Activated CD8-positive, alpha-beta memory T cell treated with anti-CD3 and anti-CD28 coated beads for 48 hours (primary cell): ENCODE data around the gene FNDC3B.

ENCODE experiments used
- DNase-seq, 3 experiments: peaks; one replicate each; pipeline ENCODE4 v3.0.0-alpha.2; 2020; ENCODE audit warnings: low read depth in 2 of 3, low spot score in 2 of 3

FNDC3B gene

GRCh38 chr3:172052405-172052804 lies 13.0 kb downstream of the FNDC3B start:
- no peak for DNase-seq

GRCh38 chr3:172054115-172054764 lies 14.9 kb downstream of the FNDC3B start:
- no peak for DNase-seq

- no peak for DNase-seq
Observed at GRCh38 chr3:172056416-172056815, 17.0 kb downstream of the FNDC3B start.

- no peak for DNase-seq
Observed at GRCh38 chr3:172057059-172057458, 17.7 kb downstream of the FNDC3B start.

- DNase-seq: no peak
Observed at GRCh38 chr3:172057624-172058327, 18.4 kb downstream of the FNDC3B start.

GRCh38 chr3:172059532-172059931 lies 20.2 kb downstream of the FNDC3B start:
- no peak for DNase-seq

- DNase-seq: no peak
Observed at GRCh38 chr3:172060234-172060633, 20.9 kb downstream of the FNDC3B start.

- no peak for DNase-seq
Observed at GRCh38 chr3:172061724-172062184, 22.4 kb downstream of the FNDC3B start.

GRCh38 chr3:172062761-172063160 lies 23.4 kb downstream of the FNDC3B start:
- DNase-seq: no peak

GRCh38 chr3:172063456-172064432 lies 24.4 kb downstream of the FNDC3B start:
- no peak for DNase-seq

GRCh38 chr3:172065527-172065926 lies 26.1 kb downstream of the FNDC3B start:
- DNase-seq: no peak

- DNase-seq: no peak
Observed at GRCh38 chr3:172065967-172066762, 26.8 kb downstream of the FNDC3B start.

GRCh38 chr3:172066880-172067796 lies 27.8 kb downstream of the FNDC3B start:
- DNase-seq: no peak

GRCh38 chr3:172067837-172068440 lies 28.6 kb downstream of the FNDC3B start:
- DNase-seq: no peak

- no peak for DNase-seq
Observed at GRCh38 chr3:172068977-172069376, 29.6 kb downstream of the FNDC3B start.

GRCh38 chr3:172069478-172069877 lies 30.1 kb downstream of the FNDC3B start:
- DNase-seq: no peak

GRCh38 chr3:172070269-172070668 lies 30.9 kb downstream of the FNDC3B start:
- DNase-seq: no peak

- DNase-seq: no peak
Observed at GRCh38 chr3:172070802-172071201, 31.4 kb downstream of the FNDC3B start.

- DNase-seq: no peak
Observed at GRCh38 chr3:172071780-172072330, 32.5 kb downstream of the FNDC3B start.
